ENCODE data around the gene ZNF462.

GRCh38 chr9:106954974-106955850, 92.2 kb downstream of the ZNF462 start:
- no peak for TF ChIP-seq JUNB (IDR thresholded peaks at IDR 0.05)
- no peak for TF ChIP-seq RAD21 (conservative IDR thresholded peaks at IDR 0.05 in 1 of 2, IDR thresholded peaks at IDR 0.05 in 1 of 2)
